Mesenchymal stem cell (in vitro differentiated cells and primary cell): ENCODE measurements around the gene SLC9A9.
A peak's percentile ranks its signal among the peaks of the same experiment; 100 is the strongest.
"Not testable (repeated sequence)": the region's sequence is repeated elsewhere in the genome, so short reads cannot be mapped to it uniquely, and the experiment has no call there.

Source experiments
- DNase-seq: peaks from one replicate; pipeline ENCODE4 v3.0.0-alpha.2; 2013
- H2AFZ ChIP-seq: one replicate; pipeline ENCODE4 v1.6.1; 2013; ENCODE audit warnings: low read depth, mild to moderate bottlenecking, control low read depth, inconsistent platforms, low read length, moderate library complexity
- H2AK5ac ChIP-seq: 2 replicates; pipeline ENCODE4 v1.6.1; 2013; ENCODE audit warnings: low read length, moderate library complexity, mild to moderate bottlenecking, inconsistent platforms; ENCODE audit not compliant: severe bottlenecking
- H2BK120ac ChIP-seq: one replicate; pipeline ENCODE4 v1.6.1; 2013; ENCODE audit warnings: low read depth, mild to moderate bottlenecking, inconsistent platforms, low read length, moderate library complexity
- H2BK12ac ChIP-seq, 2 experiments: one replicate each; pipeline ENCODE4 v1.6.1; 2013; ENCODE audit warnings: inconsistent platforms in 2 of 2, low read length in 2 of 2, mild to moderate bottlenecking in 2 of 2, moderate library complexity in 2 of 2, control low read depth in 1 of 2
- H2BK15ac ChIP-seq: one replicate; pipeline ENCODE4 v1.6.1; 2013; ENCODE audit warnings: mild to moderate bottlenecking, low read depth, inconsistent platforms; ENCODE audit not compliant: poor library complexity, severe bottlenecking
- H2BK5ac ChIP-seq: 2 replicates; pipeline ENCODE4 v1.6.1; 2013; ENCODE audit warnings: low read depth, mild to moderate bottlenecking, low read length, control low read depth, inconsistent platforms; ENCODE audit not compliant: poor library complexity, severe bottlenecking
- H3K14ac ChIP-seq, 2 experiments: one replicate each; pipeline ENCODE4 v1.6.1; 2013; ENCODE audit warnings: inconsistent platforms in 2 of 2, low read length in 2 of 2, control low read depth in 1 of 2, mild to moderate bottlenecking in 1 of 2, moderate library complexity in 1 of 2
- H3K18ac ChIP-seq, 2 experiments: one replicate each; pipeline ENCODE4 v1.6.1; 2013; ENCODE audit warnings: inconsistent platforms in 2 of 2, low read length in 2 of 2, control low read depth in 1 of 2, low read depth in 1 of 2, mild to moderate bottlenecking in 1 of 2
- H3K23ac ChIP-seq, 2 experiments: one replicate each; pipeline ENCODE4 v1.6.1; 2013; ENCODE audit warnings: inconsistent platforms in 2 of 2, low read length in 2 of 2, mild to moderate bottlenecking in 2 of 2, moderate library complexity in 2 of 2, control low read depth in 1 of 2
- H3K27ac ChIP-seq: 2 replicates; pipeline ENCODE4 v1.5.1; 2013; ENCODE audit warnings: mild to moderate bottlenecking, moderate library complexity, low read length, control low read depth, inconsistent platforms; ENCODE audit not compliant: poor library complexity, severe bottlenecking
- H3K27me3 ChIP-seq, 2 experiments: 2 replicates each; pipeline versions ENCODE4 v1.6.1 to v1.7.0; 2013; ENCODE audit warnings: low read length in 2 of 2, mild to moderate bottlenecking in 2 of 2, moderate library complexity in 2 of 2, control low read depth in 1 of 2, inconsistent platforms in 1 of 2; ENCODE audit not compliant: control insufficient read depth in 1 of 2, insufficient read depth in 1 of 2
- H3K36me3 ChIP-seq, 2 experiments: 2 replicates each; pipeline versions ENCODE4 v1.6.1 to v1.7.0; 2013; ENCODE audit warnings: low read length in 2 of 2, control low read depth in 1 of 2, inconsistent platforms in 1 of 2, low read depth in 1 of 2, mild to moderate bottlenecking in 1 of 2; ENCODE audit not compliant: insufficient read depth in 2 of 2, control insufficient read depth in 1 of 2
- H3K4ac ChIP-seq, 2 experiments: one replicate each; pipeline ENCODE4 v1.6.1; 2013; ENCODE audit warnings: inconsistent platforms in 2 of 2, low read length in 2 of 2, mild to moderate bottlenecking in 2 of 2, moderate library complexity in 2 of 2, control low read depth in 1 of 2, low read depth in 1 of 2
- H3K4me1 ChIP-seq: 2 replicates; pipeline ENCODE4 v1.6.1; 2013; ENCODE audit warnings: low read depth, low read length, control low read depth; ENCODE audit not compliant: control insufficient read depth, insufficient read depth
- H3K4me2 ChIP-seq: 2 replicates; pipeline ENCODE4 v1.6.1; 2013; ENCODE audit warnings: low read length, mild to moderate bottlenecking, inconsistent platforms; ENCODE audit not compliant: poor library complexity, severe bottlenecking
- H3K4me3 ChIP-seq, 2 experiments: 2 replicates each; pipeline versions ENCODE4 v1.5.1 to v1.7.0; 2013; ENCODE audit warnings: low read length in 2 of 2, mild to moderate bottlenecking in 2 of 2, control low read depth in 1 of 2, low read depth in 1 of 2; ENCODE audit not compliant: insufficient read depth in 1 of 2
- H3K79me1 ChIP-seq: replicated peaks from 2 replicates; pipeline ENCODE4 v1.6.1; 2013; ENCODE audit warnings: mild to moderate bottlenecking, control low read depth, low read length, inconsistent platforms; ENCODE audit not compliant: poor library complexity, severe bottlenecking
- H3K9ac ChIP-seq: 2 replicates; pipeline ENCODE4 v1.7.0; 2013; ENCODE audit warnings: mild to moderate bottlenecking, low read length, moderate library complexity
- H3K9me3 ChIP-seq: 2 replicates; pipeline ENCODE4 v1.7.0; 2013; ENCODE audit warnings: mild to moderate bottlenecking, low read length; ENCODE audit not compliant: control insufficient read depth
- H4K8ac ChIP-seq: one replicate; pipeline ENCODE4 v1.6.1; 2013; ENCODE audit warnings: inconsistent platforms, mild to moderate bottlenecking, low read length, moderate library complexity
- H4K91ac ChIP-seq: one replicate; pipeline ENCODE4 v1.6.1; 2013; ENCODE audit warnings: mild to moderate bottlenecking, low read length, inconsistent platforms
- WGBS: methylation state at CpG from one replicate; pipeline ENCODE4 v1.1.7; 2013; ENCODE audit warnings: mixed read lengths; 5-methylcytosine and 5-hydroxymethylcytosine counted together

Gene SLC9A9

DNA sequence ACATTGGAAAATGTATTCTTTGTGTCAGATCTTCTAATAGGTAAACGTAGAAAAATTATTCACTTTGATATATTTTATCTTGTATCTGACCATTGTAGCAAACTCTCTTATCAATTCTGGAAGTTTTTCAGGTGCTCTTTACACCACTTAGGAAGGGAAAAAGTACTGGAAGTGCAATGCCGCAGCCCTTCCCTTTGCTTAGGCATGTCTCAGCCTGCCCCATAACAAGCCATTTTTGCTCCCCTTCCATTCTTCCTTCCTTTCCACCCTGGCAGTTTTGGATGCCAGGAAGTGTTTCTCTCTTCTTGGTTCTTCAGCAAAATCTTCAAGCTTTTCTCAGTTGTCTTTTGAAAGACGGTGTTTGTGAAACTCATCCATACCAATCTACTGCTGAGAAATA, 34.9 kb upstream of the SLC9A9 start:
- H3K4ac ChIP-seq = no peak overlapping the region
- H3K9ac ChIP-seq = no peak overlapping the region
- H3K14ac ChIP-seq = no peak overlapping the region
- no peak overlapping the region for H4K91ac ChIP-seq
- no peak overlapping the region for H2BK5ac ChIP-seq
- no peak overlapping the region for H3K27ac ChIP-seq
- H3K4me2 ChIP-seq = no peak overlapping the region
- H3K4me1 ChIP-seq = no peaks in the 10 kb centered on the region
- H2BK15ac ChIP-seq = no peak overlapping the region
- H2BK12ac ChIP-seq = no peak overlapping the region
- DNase-seq = no peak
- H3K9me3 ChIP-seq = no peaks in the 10 kb centered on the region
- no peaks in the 10 kb centered on the region for H3K79me1 ChIP-seq
- H2BK120ac ChIP-seq = no peak overlapping the region
- peaks cover 0 to 4% of the 10 kb centered on the region in 2 experiments for H3K27me3 ChIP-seq
- H3K36me3 ChIP-seq = no peaks in the 10 kb centered on the region
- H3K18ac ChIP-seq = no peak overlapping the region
- H3K4me3 ChIP-seq = no peak overlapping the region
- no peak overlapping the region for H3K23ac ChIP-seq
- no peak overlapping the region for H2AFZ ChIP-seq
- WGBS = 96% methylated on average over 2 of the region's 3 CpGs
- no peak overlapping the region for H2AK5ac ChIP-seq
- H4K8ac ChIP-seq = no peak overlapping the region

DNA sequence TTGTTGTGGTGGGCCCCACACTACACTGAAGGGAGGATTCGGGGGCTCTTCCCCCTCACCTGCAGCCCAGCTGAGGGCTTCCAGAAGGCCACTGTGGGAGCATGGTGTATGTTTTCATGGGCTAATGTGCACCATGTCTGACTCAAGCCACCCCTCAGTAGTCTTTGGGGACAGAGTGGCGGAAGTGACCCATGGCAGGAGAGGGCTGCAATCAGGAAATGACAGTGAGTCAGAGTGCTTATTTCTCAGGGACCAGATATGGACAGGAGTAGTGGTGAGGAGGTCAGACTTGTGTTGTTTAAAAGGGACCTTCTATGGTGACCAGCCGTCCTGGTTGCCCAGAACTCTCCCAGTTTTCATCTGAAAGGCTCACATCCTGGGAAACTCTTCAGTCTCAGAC, 32.8 kb upstream of the SLC9A9 start:
- Histone ChIP-seq H3K79me1 (no peaks in the 10 kb centered on the region), H3K27ac (no peak overlapping the region), H3K18ac (no peak overlapping the region), H4K91ac (no peak overlapping the region), H3K4me1 (no peaks in the 10 kb centered on the region), H3K4me2 (no peak overlapping the region), H2AFZ (no peak overlapping the region), H3K36me3 (no peaks in the 10 kb centered on the region), H2BK5ac (no peak overlapping the region), H3K14ac (no peak overlapping the region), H2BK15ac (no peak overlapping the region), H3K4ac (no peak overlapping the region), H3K27me3 (peaks cover 0 to 3% of the 10 kb centered on the region in 2 experiments), H3K4me3 (no peak overlapping the region), H4K8ac (no peak overlapping the region), H2BK120ac (no peak overlapping the region), H3K23ac (no peak overlapping the region), H3K9ac (no peak overlapping the region), H3K9me3 (no peaks in the 10 kb centered on the region), H2AK5ac (no peak overlapping the region), H2BK12ac (no peak overlapping the region)
- DNase-seq = peak; percentile 18
- 62% methylated on average over 3 of the region's 3 CpGs for WGBS

DNA sequence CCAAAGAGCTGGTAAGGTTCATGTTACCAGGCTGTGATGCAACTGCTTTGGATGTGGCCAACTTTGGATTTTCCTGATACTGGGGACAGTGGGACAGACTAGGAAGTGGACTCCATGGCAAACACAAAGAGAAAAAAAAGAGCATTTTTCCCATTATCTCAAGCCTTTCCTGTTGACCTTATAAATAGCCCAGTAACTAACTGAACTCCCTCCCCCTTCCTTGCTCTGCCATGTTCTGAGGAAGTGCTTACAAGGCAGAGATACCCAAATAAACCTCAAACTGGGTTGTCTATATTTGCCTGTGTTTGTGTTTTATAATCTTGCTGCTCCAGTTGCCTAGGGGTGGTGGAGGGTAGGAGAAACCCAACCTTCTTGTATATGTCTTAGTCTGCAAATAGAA, 27.3 kb upstream of the SLC9A9 start:
- Histone ChIP-seq H3K36me3 (no peaks in the 10 kb centered on the region), H3K79me1 (no peaks in the 10 kb centered on the region), H3K23ac (no peak overlapping the region), H3K9me3 (no peaks in the 10 kb centered on the region), H4K8ac (no peak overlapping the region), H2AFZ (no peak overlapping the region), H3K4me3 (no peak overlapping the region), H3K4me2 (no peak overlapping the region), H4K91ac (no peak overlapping the region), H3K4ac (no peak overlapping the region), H3K27me3 (peaks cover 0 to 3% of the 10 kb centered on the region in 2 experiments), H3K14ac (no peak overlapping the region), H2BK120ac (no peak overlapping the region), H3K18ac (no peak overlapping the region), H2BK15ac (no peak overlapping the region), H2AK5ac (no peak overlapping the region), H3K9ac (no peak overlapping the region), H2BK12ac (no peak overlapping the region), H3K4me1 (peaks cover 1% of the 10 kb centered on the region), H3K27ac (no peak overlapping the region), H2BK5ac (no peak overlapping the region)
- peak; percentile 27 for DNase-seq

DNA sequence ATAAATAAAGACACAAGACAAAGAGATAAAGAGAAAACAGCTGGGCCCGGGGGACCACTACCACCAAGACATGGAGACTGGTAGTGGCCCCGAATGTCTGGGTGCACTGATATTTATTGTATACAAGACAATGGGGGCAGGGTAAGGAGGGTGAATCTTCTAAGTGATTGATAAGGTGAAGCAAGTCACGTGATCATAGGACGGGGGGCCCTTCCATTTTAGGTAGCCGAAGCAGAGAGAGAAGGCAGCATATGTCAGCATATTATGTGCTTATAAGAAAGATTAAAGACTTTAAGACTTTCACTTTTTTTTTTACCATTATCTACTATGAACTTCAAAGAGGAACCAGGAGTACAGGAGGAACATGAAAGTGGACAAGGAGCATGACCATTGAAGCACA, 25.3 kb upstream of the SLC9A9 start:
- H4K8ac ChIP-seq, H3K23ac ChIP-seq, H3K79me1 ChIP-seq, H2BK12ac ChIP-seq, H3K4me2 ChIP-seq, H3K27me3 ChIP-seq, H2AK5ac ChIP-seq, H3K18ac ChIP-seq, H2BK5ac ChIP-seq, DNase-seq, H3K9me3 ChIP-seq, H2BK120ac ChIP-seq, H3K4ac ChIP-seq, H4K91ac ChIP-seq, H3K27ac ChIP-seq, H2BK15ac ChIP-seq, H3K4me3 ChIP-seq, H3K9ac ChIP-seq, H3K4me1 ChIP-seq, H3K14ac ChIP-seq, H2AFZ ChIP-seq, H3K36me3 ChIP-seq: not testable (repeated sequence)
- WGBS = 94% methylated on average over 4 of the region's 5 CpGs
